GM21723 (cell line): ENCODE results near the gene MRPS2.

ENCODE experiments used
- ATAC-seq: cut with Tn5 transposase; IDR thresholded peaks from one replicate; pipeline ENCODE4 v1.9.1; 2021; ENCODE audit warnings: mild to moderate bottlenecking, moderate library complexity; ENCODE audit not compliant: unreplicated experiment

Gene MRPS2

DNA sequence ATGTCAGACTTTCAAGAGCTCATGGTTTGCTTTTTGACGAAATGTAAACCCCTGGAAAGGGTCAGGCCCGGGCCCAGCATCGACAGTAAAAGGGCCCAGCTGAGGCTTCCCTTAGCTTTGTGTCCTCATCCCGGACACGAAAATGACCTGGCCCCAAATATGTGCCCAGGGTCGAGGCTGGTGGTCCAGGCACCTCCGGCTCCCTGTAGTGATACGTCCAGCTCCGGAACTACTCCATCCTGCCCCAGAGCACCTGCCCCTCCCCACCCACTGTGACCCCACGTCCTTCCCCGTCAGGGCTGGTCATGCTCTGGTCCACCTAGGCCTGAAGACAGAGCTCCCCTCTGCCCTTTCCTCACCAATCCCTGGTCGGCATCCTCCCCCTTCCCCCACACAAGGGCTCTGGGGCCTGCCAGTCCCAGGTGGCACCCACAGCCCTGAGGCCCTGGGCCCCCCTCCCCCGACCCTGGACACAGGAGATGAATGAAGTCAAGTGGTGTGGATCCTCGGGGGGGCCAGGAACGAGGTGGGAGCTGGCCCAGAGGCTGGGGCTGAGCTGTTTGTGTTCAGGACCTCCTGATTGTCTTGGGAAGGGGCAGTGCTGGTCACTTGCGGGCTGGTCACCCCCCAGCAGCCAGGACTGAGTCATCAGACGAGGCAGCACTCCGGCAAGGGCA, 51.7 kb downstream of the MRPS2 start:
- ATAC-seq, result no peak

DNA sequence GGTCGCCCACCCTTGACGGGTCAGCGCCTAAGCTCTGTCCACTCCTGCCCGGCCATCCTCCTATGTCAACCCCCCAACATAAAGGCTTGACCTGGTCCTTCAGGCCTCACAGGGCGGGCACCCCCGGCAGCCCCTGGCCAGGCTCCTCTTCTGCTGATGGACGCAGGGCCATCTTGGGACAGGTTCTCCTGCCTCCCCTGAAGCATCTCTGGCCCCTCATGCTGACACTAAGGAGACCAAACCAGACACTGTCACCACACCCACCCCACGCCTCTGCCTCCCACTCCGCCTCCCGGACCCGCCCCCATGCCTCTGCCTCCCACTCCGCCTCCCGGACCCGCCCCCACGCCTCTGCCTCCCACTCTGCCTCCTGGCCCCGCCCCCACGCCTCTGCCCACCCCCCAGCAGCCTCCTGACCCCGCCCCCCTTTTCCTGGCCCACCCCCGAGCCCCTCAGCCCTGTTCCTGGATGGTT, 52.3 kb downstream of the MRPS2 start:
- ATAC-seq, result no peak
